GM12878 (cell line): ENCODE data around the gene TRMU. TPM values are rescaled to one million over a fixed set of nuclear protein-coding genes. Genes with fewer than 3 reads are reported as not detected.

ENCODE experiments used
- ATAC-seq: fragments of 200-7000 bp; cut with Tn5 transposase; 3 replicates; pipeline ENCODE4 v1.9.1; 2020; ENCODE audit warnings: mild to moderate bottlenecking, moderate library complexity
- BruUV-seq: library from RNA; stranded (reverse); fragments of 400-500 nt; replicated peaks from 2 replicates; lab custom pipeline; 2021; lab: Mats Ljungman, UMichigan
- CTCF ChIA-PET: fragments of 300-600 bp; sonication (Branson Sonifier 250); formaldehyde crosslinking; extraction: SDS; loops from one replicate; lab custom pipeline; 2021; ENCODE audit warnings: inconsistent platforms; lab: Yijun Ruan, JAX
- POLR2A ChIA-PET: fragments of 350-600 bp; formaldehyde crosslinking; extraction: SDS; loops from one replicate; lab custom pipeline; 2021; ENCODE audit warnings: inconsistent platforms; lab: Charles Lee
- RAD21 ChIA-PET: fragments of 300-600 bp; sonication (Branson Sonifier 250); formaldehyde crosslinking; loops from one replicate; lab custom pipeline; 2023; ENCODE audit warnings: antibody characterized with exemption; ENCODE audit not compliant: unreplicated experiment; lab: Charles Lee
- SMC1A ChIA-PET: fragments of 300-600 bp; sonication (Branson Sonifier 250); formaldehyde crosslinking; loops from one replicate; lab custom pipeline; 2023; ENCODE audit not compliant: unreplicated experiment, uncharacterized antibody; lab: Charles Lee
- DNase-seq: peaks from one replicate; pipeline ENCODE4 v3.0.0-alpha.2; 2011; ENCODE audit warnings: low read depth, low spot score
- FAIRE-seq: peaks from 3 replicates; lab custom pipeline; 2011; peaks lifted over from hg19 to GRCh38; lab: Jason Lieb, UNC
- H2AFZ ChIP-seq: 2 replicates; pipeline ENCODE4 v1.6.0; 2011; ENCODE audit warnings: low read depth, low read length, control low read depth; ENCODE audit not compliant: control insufficient read depth
- H3K27ac ChIP-seq: 2 replicates; pipeline ENCODE4 v1.5.1; 2011; ENCODE audit warnings: control low read depth; ENCODE audit not compliant: control insufficient read depth, insufficient read depth
- H3K27me3 ChIP-seq, 2 experiments: replicated peaks in 1 of 2; 2 replicates each; pipeline versions ENCODE4 v1.6.0 to v1.6.1; 2011; ENCODE audit warnings: low read length in 1 of 2; ENCODE audit not compliant: control insufficient read depth in 2 of 2, insufficient read depth in 2 of 2
- H3K36me3 ChIP-seq, 2 experiments: 2 replicates each; pipeline ENCODE4 v1.5.1; 2011; ENCODE audit warnings: low read length in 1 of 2; ENCODE audit not compliant: control insufficient read depth in 2 of 2, insufficient read depth in 2 of 2
- H3K4me1 ChIP-seq: 2 replicates; pipeline ENCODE4 v1.6.1; 2011; ENCODE audit warnings: mild to moderate bottlenecking, low read length, moderate library complexity, mixed read lengths; ENCODE audit not compliant: control insufficient read depth, insufficient read depth
- H3K4me2 ChIP-seq: 2 replicates; pipeline ENCODE4 v1.6.0; 2011; ENCODE audit warnings: control low read depth; ENCODE audit not compliant: control insufficient read depth, insufficient read depth
- H3K4me3 ChIP-seq: fragments of 200-600 bp; sonication (generic); 2 replicates; pipeline ENCODE4 v1.5.1; 2016
- H3K79me2 ChIP-seq: 2 replicates; pipeline ENCODE4 v1.6.0; 2011; ENCODE audit warnings: low read length; ENCODE audit not compliant: control insufficient read depth, insufficient read depth
- H3K9ac ChIP-seq: 2 replicates; pipeline ENCODE4 v1.8.0; 2011; ENCODE audit warnings: low read length, control low read depth, mixed read lengths; ENCODE audit not compliant: control insufficient read depth, insufficient read depth
- H3K9me3 ChIP-seq: replicated peaks from 3 replicates; pipeline ENCODE4 v1.5.1; 2011; ENCODE audit warnings: mild to moderate bottlenecking, low read length; ENCODE audit not compliant: control insufficient read depth, insufficient read depth
- H4K20me1 ChIP-seq: 2 replicates; pipeline ENCODE4 v1.6.0; 2011; ENCODE audit not compliant: control insufficient read depth, insufficient read depth
- ASH2L ChIP-seq: fragments of 300-600, 200-600 bp; sonication (generic); IDR thresholded peaks from 2 replicates; pipeline ENCODE4 v1.6.1; 2017; ENCODE audit warnings: low read depth, mild to moderate bottlenecking, borderline replicate concordance
- CBX5 ChIP-seq: sonication (generic); IDR thresholded peaks from 2 replicates; pipeline ENCODE4 v1.6.1; 2016; ENCODE audit warnings: low read depth, moderate library complexity, mild to moderate bottlenecking, inconsistent platforms
- ETV6 ChIP-seq, 2 experiments: fragments of 450-650 bp in 1 of 2; IDR thresholded peaks in 1 of 2; conservative IDR thresholded peaks in 1 of 2; 2 replicates each; pipeline ENCODE4 v1.6.1; 2014; ENCODE audit warnings: antibody characterized with exemption in 1 of 2, borderline replicate concordance in 1 of 2, low read depth in 1 of 2, mild to moderate bottlenecking in 1 of 2, moderate library complexity in 1 of 2
- FOXK2 ChIP-seq: fragments of 450-650 bp; IDR thresholded peaks from 2 replicates; pipeline ENCODE4 v1.6.1; 2017; ENCODE audit warnings: mild to moderate bottlenecking, moderate library complexity
- FOXM1 ChIP-seq: IDR thresholded peaks from 2 replicates; pipeline ENCODE4 v1.6.1; 2012; ENCODE audit warnings: low read depth, mild to moderate bottlenecking, inconsistent platforms, low read length, moderate library complexity
- HCFC1 ChIP-seq: fragments of 150-350 bp; IDR thresholded peaks from 2 replicates; pipeline ENCODE4 v1.6.1; 2014; ENCODE audit warnings: low read length
- HDAC6 ChIP-seq: fragments of 200-600 bp; sonication (generic); IDR thresholded peaks from one replicate; pipeline ENCODE4 v1.8.0; 2017; ENCODE audit warnings: antibody characterized with exemption; ENCODE audit not compliant: unreplicated experiment
- MEF2B ChIP-seq: fragments of 450-650 bp; IDR thresholded peaks from 2 replicates; pipeline ENCODE4 v1.6.1; 2018; ENCODE audit warnings: mild to moderate bottlenecking, moderate library complexity; ENCODE audit not compliant: partially characterized antibody, poor library complexity, severe bottlenecking
- MXI1 ChIP-seq: fragments of 150-350 bp; IDR thresholded peaks from 2 replicates; pipeline ENCODE4 v1.6.1; 2011; ENCODE audit warnings: low read depth, mild to moderate bottlenecking, inconsistent platforms, low read length, improper control_type of control experiment
- SMAD1 ChIP-seq: fragments of 450-650 bp; IDR thresholded peaks from 2 replicates; pipeline ENCODE4 v1.6.1; 2018; ENCODE audit warnings: mild to moderate bottlenecking, low read depth; ENCODE audit not compliant: partially characterized antibody
- SRF ChIP-seq, 2 experiments: IDR thresholded peaks; 2 replicates each; pipeline ENCODE4 v1.6.1; 2011; ENCODE audit warnings: low read depth in 2 of 2, low read length in 2 of 2, mild to moderate bottlenecking in 1 of 2, moderate library complexity in 1 of 2
- TARDBP ChIP-seq: IDR thresholded peaks from 2 replicates; pipeline ENCODE4 v1.6.1; 2016; ENCODE audit warnings: borderline replicate concordance
- WRNIP1 ChIP-seq: IDR thresholded peaks from 2 replicates; pipeline ENCODE4 v1.6.1; 2011; ENCODE audit warnings: low read depth, low read length, improper control_type of control experiment, borderline replicate concordance
- WGBS: methylation state at CpG from one replicate; pipeline ENCODE4 v1.1.6; 2016; ENCODE audit warnings: low lambda C conversion rate; ENCODE audit not compliant: insufficient replicate concordance, insufficient coverage; ENCODE audit errors: missing lambda C conversion rate; 5-methylcytosine and 5-hydroxymethylcytosine counted together
- in situ Hi-C: fragments of 300-500 bp; cut with MboI; formaldehyde crosslinking; loops from 9 replicates; pipeline ENCODE4 v1.14.3; 2018; ENCODE audit warnings: mixed read lengths
- intact Hi-C: fragments of 100-400 bp; cut with micrococcal nuclease; formaldehyde crosslinking; loops from one replicate; pipeline ENCODE4 v1.14.2; 2022; ENCODE audit not compliant: unreplicated experiment
- polyA plus RNA-seq, 11 experiments: library from polyadenylated mRNA; depleted of rRNA in 4 of 11; unstranded in 6 of 11; stranded (reverse) in 5 of 11; fragments of >200 nt; fragmentation: Nextera tagmentation in 4 of 11; fragmentation: Illumina TruSeq in 1 of 11; extraction: Ambion mirVana in 4 of 11; extraction: Trizol in 1 of 11; gene quantifications; 1 replicate in 1 of 11; 2 replicates in 10 of 11; pipeline versions ENCODE4 v1.2.1 to v1.2.3, GENCODE V29; 2011 to 2016; ENCODE audit warnings: inconsistent platforms in 2 of 11, missing spikeins in 2 of 11, low read depth in 1 of 11
- total RNA-seq, 4 experiments: library from RNA; depleted of rRNA in 3 of 4; stranded (reverse); fragments of >200 nt in 3 of 4; fragmentation: Illumina TruSeq in 1 of 4; extraction: Trizol in 1 of 4; gene quantifications; 2 replicates each; pipeline versions ENCODE4 v1.2.1 to v1.2.3, GENCODE V29; 2013 to 2021

The TRMU gene
- total and polyA plus RNA-seq, 10 of the 15 experiments (the other 5 are each of a cell fraction or from before 2014, with no cell fraction given), result 3.5 to 57.0 (median 44.0) TPM

DNA sequence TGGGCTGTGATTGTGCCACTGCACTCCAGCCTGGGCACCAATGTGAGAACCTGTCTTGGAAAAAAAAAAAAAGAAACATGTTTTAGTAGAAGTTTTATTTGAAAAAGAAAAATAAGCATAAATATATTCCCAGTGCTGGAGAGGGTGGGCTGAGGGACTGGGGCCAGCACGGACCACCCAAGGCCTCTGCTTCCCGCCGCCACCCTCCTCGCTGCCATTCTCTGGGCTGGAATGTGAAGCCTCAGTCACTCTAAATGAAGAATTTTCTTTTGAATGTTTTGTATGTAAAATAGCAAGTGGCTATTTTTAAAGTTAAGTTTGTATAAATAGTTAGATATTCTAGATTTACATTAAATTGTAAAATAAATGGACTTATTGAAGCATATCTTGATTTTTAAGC, 5.1 kb upstream of the TRMU start:
- 97% methylated on average over 4 of the region's 4 CpGs for WGBS
- FAIRE-seq, result no peak
- H3K27me3 ChIP-seq, result no peaks in the 10 kb centered on the region
- no peaks in the 10 kb centered on the region; the same call in 1 of the 2 replicates for H3K79me2 ChIP-seq
- 0 out of 2 replicates have a peak, but pooled peaks cover 4% of the 10 kb centered on the region for H3K4me1 ChIP-seq
- no peaks in the 10 kb centered on the region for H3K9me3 ChIP-seq
- H3K36me3 ChIP-seq, result peaks cover 26 to 36% of the 10 kb centered on the region in 2 experiments
- no TSS peak for BruUV-seq
- POLR2A ChIA-PET, result interaction anchor here (0.6 kb wide), 1 partner anchor 19 kb away, joined by 3 read pairs; no protein-coding TSS in a partner anchor
- TF ChIP-seq SMAD1 (no peak), TARDBP (no peak), MEF2B (no peak), ASH2L (no peak), SRF (IDR thresholded peaks at IDR 0.05; ENCODE audit: low read depth in 2 of 2, low read length in 2 of 2) (no peak), HCFC1 (no peak), ETV6 (conservative IDR thresholded peaks at IDR 0.05 in 1 of 2, IDR thresholded peaks at IDR 0.05 in 1 of 2; ENCODE audit: borderline replicate concordance in 1 of 2, low read depth in 1 of 2) (no peak), FOXK2 (no peak), MXI1 (no peak), WRNIP1 (no peak), HDAC6 (no peak), FOXM1 (no peak), CBX5 (no peak)
- no peak overlapping the region for H3K27ac ChIP-seq
- no peaks in the 10 kb centered on the region for H4K20me1 ChIP-seq
- SMC1A ChIA-PET, result no interaction called here
- no peak overlapping the region for H3K4me2 ChIP-seq
- in situ Hi-C loops, result no loop called here
- no peak overlapping the region for H3K9ac ChIP-seq
- no peak for ATAC-seq
- no peak overlapping the region for H3K4me3 ChIP-seq
- CTCF ChIA-PET, result interaction anchor here (1.1 kb wide), 1 partner anchor 214 kb away, joined by 3 read pairs; no protein-coding TSS in a partner anchor
- DNase-seq, result no peak
- RAD21 ChIA-PET, result no interaction called here
- no peak overlapping the region for H2AFZ ChIP-seq
- intact Hi-C loops, result no loop called here
